ENCODE data around the gene MATN4.

MATN4 gene

DNA sequence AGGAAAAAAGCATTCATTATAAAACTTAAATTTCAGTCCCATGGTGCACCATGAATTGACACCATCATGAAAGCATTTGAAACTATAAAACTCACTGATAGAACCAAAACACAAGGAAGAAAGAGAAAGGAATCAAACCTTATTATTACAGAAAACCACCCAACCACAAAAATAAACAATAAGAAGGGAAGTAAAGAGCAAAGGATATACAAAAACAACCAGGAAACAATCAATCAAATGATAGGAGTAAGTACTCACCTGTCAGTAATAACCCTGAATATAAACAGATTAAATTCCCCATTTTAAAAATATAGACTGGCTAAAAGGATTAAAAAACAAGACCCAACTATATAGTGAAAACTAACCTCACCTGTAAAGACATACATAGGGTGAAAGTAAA, 59.5 kb downstream of the MATN4 start:
- no peak for DNase-seq (ENCODE audit: low spot score)

GRCh38 chr20:45247865-45248264, 60.2 kb downstream of the MATN4 start:
- no peak for DNase-seq (ENCODE audit: low spot score)

GRCh38 chr20:45246109-45246508, 62.0 kb downstream of the MATN4 start:
- no peak for DNase-seq (ENCODE audit: low spot score)

Measured in ecto neural progenitor cell (in vitro differentiated cells).